Thyroid gland (tissue), 4 donors: ENCODE measurements around the gene ITPKB. TPM values are rescaled to one million over a fixed set of nuclear protein-coding genes. Genes with fewer than 3 reads are reported as not detected.

Experiments used
- DNase-seq, 2 donors: peaks; one replicate each; pipeline ENCODE4 v3.0.0-alpha.2; 2019
- H3K27ac ChIP-seq, 3 donors: fragments of 200-600 bp; sonication (generic); 1 replicate in 2 of 3; 2 replicates in 1 of 3; pipeline ENCODE4 v1.5.1; 2016 to 2019; ENCODE audit warnings: mild to moderate bottlenecking in 1 of 3, moderate library complexity in 1 of 3
- H3K27me3 ChIP-seq: fragments of 200-600 bp; sonication (generic); one replicate; pipeline ENCODE4 v1.5.1; 2019
- H3K36me3 ChIP-seq, 2 donors: fragments of 200-600 bp; sonication (generic); one replicate each; pipeline ENCODE4 v1.5.1; 2016 to 2019
- H3K4me1 ChIP-seq, 2 donors: fragments of 200-600 bp; sonication (generic); one replicate each; pipeline ENCODE4 v1.5.1; 2017 to 2019
- H3K4me3 ChIP-seq, 3 donors: fragments of 200-600 bp; sonication (generic); replicated peaks in 1 of 3; 1 replicate in 2 of 3; 2 replicates in 1 of 3; pipeline ENCODE4 v1.5.1; 2016; ENCODE audit warnings: mild to moderate bottlenecking in 1 of 3
- H3K9me3 ChIP-seq: fragments of 200-600 bp; sonication (generic); one replicate; pipeline ENCODE4 v1.5.1; 2017
- POLR2A ChIP-seq, 2 donors: fragments of 450-650 bp; IDR thresholded peaks; one replicate each; pipeline ENCODE4 v1.6.1; 2017; ENCODE audit warnings: antibody characterized with exemption in 2 of 2, mild to moderate bottlenecking in 2 of 2, moderate library complexity in 1 of 2
- WGBS, 2 donors: methylation state at CpG; one replicate each; pipeline ENCODE4 v1.1.5; 2017; 5-methylcytosine and 5-hydroxymethylcytosine counted together
- intact Hi-C: fragments of 100-400 bp; cut with DNase I; formaldehyde crosslinking; loops from one replicate; pipeline ENCODE4 v1.15.1; 2023
- total RNA-seq, 4 donors: library from RNA; depleted of rRNA; stranded (reverse); fragments of >200 nt; gene quantifications; one replicate each; pipeline ENCODE4 v1.2.3, GENCODE V29; 2016
- TF ChIP-seq, protein P1 (sequence below), 6 experiments: fragments of 200-600 bp in 3 of 6; fragments of 450-650 bp in 3 of 6; sonication (generic) in 3 of 6; IDR thresholded peaks; one replicate each; pipeline ENCODE4 v1.5.1; 2016 to 2019; ENCODE audit warnings: antibody characterized with exemption in 6 of 6, mild to moderate bottlenecking in 2 of 6, inconsistent platforms in 1 of 6, moderate library complexity in 1 of 6

The ITPKB gene
- total RNA-seq, 4 donors from 2014 or later: 19.1 to 24.0 (median 22.2) TPM

DNA sequence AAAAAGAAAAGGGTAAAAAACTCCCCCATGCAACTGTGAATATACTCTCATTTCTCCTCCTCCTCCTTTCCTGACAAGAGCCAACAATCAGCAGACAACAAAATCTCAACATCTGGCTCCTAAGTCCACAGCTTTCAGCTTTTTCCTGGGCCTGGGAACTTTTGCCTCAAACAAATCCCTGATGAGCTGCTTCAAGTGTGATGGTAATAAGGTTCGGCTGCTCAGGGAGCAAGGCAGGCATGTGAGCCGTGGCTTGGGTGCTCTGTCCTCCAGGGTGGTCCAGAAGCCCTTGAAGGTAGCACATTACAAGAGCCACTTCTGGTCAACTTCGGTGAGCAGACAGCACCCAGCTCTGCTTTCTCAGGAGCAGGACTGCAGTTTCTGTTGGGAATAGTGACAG is 46.3 kb downstream of the ITPKB start:
- Histone ChIP-seq H3K4me1 (peaks cover 0 to 32% of the 10 kb centered on the region in 2 donors), H3K27ac (no peak overlapping the region), H3K4me3 (no peak overlapping the region), H3K9me3 (no peaks in the 10 kb centered on the region), H3K27me3 (no peaks in the 10 kb centered on the region), H3K36me3 (no peaks in the 10 kb centered on the region)
- WGBS, 2 donors: 60 to 67% methylated on average over 3 of the region's 3 CpGs
- TF ChIP-seq, protein P1, sequence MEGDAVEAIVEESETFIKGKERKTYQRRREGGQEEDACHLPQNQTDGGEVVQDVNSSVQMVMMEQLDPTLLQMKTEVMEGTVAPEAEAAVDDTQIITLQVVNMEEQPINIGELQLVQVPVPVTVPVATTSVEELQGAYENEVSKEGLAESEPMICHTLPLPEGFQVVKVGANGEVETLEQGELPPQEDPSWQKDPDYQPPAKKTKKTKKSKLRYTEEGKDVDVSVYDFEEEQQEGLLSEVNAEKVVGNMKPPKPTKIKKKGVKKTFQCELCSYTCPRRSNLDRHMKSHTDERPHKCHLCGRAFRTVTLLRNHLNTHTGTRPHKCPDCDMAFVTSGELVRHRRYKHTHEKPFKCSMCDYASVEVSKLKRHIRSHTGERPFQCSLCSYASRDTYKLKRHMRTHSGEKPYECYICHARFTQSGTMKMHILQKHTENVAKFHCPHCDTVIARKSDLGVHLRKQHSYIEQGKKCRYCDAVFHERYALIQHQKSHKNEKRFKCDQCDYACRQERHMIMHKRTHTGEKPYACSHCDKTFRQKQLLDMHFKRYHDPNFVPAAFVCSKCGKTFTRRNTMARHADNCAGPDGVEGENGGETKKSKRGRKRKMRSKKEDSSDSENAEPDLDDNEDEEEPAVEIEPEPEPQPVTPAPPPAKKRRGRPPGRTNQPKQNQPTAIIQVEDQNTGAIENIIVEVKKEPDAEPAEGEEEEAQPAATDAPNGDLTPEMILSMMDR (IDR thresholded peaks at IDR 0.05): no peak
- no peak for TF ChIP-seq POLR2A (IDR thresholded peaks at IDR 0.05)
- DNase-seq: no peak
- intact Hi-C loops: no loop called here

DNA sequence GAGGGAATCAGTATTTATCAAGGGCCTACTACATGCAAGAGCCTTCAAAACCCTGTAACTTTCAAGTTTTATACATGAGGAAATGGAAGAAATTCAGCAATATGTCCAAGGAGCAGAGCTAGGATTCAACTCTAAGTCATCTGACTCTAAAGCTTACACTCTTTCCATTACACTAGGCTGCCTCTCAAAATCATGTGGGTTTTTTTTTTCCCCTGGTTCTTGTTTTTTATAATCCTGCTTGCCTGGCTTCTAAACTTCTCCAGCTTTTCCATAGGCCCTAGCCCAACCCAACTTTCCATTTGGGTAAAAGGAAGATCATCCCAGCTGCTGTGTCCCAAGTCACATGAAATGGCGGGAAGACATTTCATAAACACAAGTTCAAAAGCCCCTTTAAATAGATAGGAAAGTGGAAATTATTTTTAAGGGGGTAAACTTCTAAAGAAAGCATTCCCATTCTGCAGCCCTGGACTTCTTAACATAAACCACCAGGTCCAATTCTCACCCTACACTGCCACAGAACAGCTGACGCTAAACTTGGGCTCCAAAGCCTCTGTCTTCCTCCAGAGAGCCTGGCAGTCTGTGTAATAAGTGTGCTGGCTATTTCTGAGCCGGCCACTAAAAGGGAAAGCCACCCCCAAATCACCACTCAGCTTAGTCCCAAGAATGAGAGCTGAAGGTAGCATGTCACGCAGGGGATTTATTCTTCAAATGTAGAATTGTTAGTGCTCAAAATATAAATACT is 46.9 kb downstream of the ITPKB start:
- no peak for DNase-seq
- TF ChIP-seq, protein P1 (IDR thresholded peaks at IDR 0.05): no peak
- no peak for TF ChIP-seq POLR2A (IDR thresholded peaks at IDR 0.05)
- no peaks in the 10 kb centered on the region for H3K27me3 ChIP-seq
- no peak overlapping the region for H3K4me3 ChIP-seq
- WGBS, 2 donors: 82 to 88% methylated on average over 4 of the region's 4 CpGs
- intact Hi-C loops: no loop called here
- H3K27ac ChIP-seq: peak overlapping the region in 1 of 3 donors; percentile 68
- H3K9me3 ChIP-seq: no peaks in the 10 kb centered on the region
- H3K36me3 ChIP-seq: no peaks in the 10 kb centered on the region
- H3K4me1 ChIP-seq: peaks cover 0 to 32% of the 10 kb centered on the region in 2 donors

DNA sequence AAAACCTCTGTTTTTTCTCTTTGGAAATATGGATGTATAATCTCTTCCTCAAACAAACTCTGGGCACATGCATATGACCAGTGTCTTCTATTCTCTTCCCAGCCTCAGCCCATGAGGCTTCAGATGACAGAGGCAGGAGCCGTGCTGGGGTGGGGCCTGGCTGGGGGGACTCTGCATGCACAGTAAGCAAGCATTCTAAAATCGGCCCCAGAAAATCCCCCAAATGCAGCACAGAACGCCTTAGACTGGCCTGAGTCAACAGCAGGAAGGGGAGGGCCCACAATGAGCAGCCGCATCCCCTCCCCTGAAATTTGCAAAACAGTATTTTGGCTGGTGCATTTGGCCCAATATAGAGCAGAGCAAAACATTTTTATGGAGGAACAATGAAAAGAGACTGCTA is 47.8 kb downstream of the ITPKB start:
- Histone ChIP-seq H3K4me1 (peaks cover 0 to 32% of the 10 kb centered on the region in 2 donors), H3K36me3 (no peaks in the 10 kb centered on the region), H3K27me3 (no peaks in the 10 kb centered on the region), H3K4me3 (no peak overlapping the region), H3K9me3 (no peaks in the 10 kb centered on the region), H3K27ac (peak overlapping the region in 2 of 3 donors; percentile 45 to 68)
- WGBS, 2 donors: 49 to 63% methylated on average over 4 of the region's 4 CpGs
- DNase-seq: no peak
- no peak for TF ChIP-seq POLR2A (IDR thresholded peaks at IDR 0.05)
- TF ChIP-seq, protein P1 (IDR thresholded peaks at IDR 0.05): no peak
- intact Hi-C loops: no loop called here

DNA sequence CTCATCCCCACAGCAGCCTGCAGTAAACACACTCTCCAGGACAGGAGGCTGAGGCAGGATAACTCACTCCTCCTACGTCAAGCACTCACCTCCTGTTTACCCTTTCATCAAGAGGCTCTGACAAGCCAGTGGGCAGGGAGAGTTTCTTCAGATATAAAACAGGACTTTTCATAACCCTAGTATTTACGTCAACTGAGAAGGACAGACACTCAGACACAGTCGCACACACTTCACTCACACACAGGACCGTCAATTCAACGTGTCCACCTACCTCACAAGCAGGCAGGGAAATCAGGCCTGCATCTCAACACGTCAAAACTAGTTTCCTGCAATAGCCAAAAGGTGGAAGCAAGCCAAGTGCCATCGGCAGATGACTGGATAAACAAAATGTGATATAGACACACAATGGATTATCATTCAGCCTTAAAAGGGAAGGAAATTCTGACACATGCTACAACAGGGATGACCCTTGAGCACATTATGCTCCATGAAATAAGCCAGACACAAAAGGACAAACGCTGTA is 48.6 kb downstream of the ITPKB start:
- Histone ChIP-seq H3K27ac (peak overlapping the region in 2 of 3 donors; percentile 45 to 68), H3K4me1 (peaks cover 0 to 32% of the 10 kb centered on the region in 2 donors), H3K36me3 (no peaks in the 10 kb centered on the region), H3K4me3 (no peak overlapping the region), H3K9me3 (no peaks in the 10 kb centered on the region), H3K27me3 (no peaks in the 10 kb centered on the region)
- WGBS, 2 donors: 74 to 77% methylated on average over 8 of the region's 8 CpGs
- DNase-seq: no peak
- TF ChIP-seq POLR2A (IDR thresholded peaks at IDR 0.05): no peak
- TF ChIP-seq, protein P1 (IDR thresholded peaks at IDR 0.05): no peak
- intact Hi-C loops: no loop called here

DNA sequence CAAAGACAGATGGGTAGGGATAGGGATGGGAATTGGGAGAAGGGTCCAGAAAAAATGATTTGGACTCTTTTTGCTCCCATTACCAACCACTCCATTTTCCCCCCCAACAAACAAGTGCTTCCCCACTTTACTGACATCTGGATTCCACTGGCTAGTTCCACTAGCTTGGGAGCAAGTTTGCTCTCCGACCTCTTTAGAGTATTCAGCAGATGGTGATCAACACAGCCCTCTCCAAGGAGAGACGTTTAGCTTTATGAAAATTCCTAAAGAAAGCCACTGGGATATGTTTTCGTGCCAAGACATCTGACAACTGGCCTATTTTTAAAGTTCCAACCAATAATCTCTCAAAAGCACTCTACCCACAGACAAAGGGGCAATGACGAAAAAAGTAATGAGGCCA is 50.3 kb downstream of the ITPKB start:
- Histone ChIP-seq H3K9me3 (no peaks in the 10 kb centered on the region), H3K4me3 (no peak overlapping the region), H3K36me3 (no peaks in the 10 kb centered on the region), H3K27ac (no peak overlapping the region), H3K27me3 (no peaks in the 10 kb centered on the region), H3K4me1 (peaks cover 0 to 32% of the 10 kb centered on the region in 2 donors)
- intact Hi-C loops: no loop called here
- DNase-seq: no peak
- TF ChIP-seq POLR2A (IDR thresholded peaks at IDR 0.05): no peak
- TF ChIP-seq, protein P1 (IDR thresholded peaks at IDR 0.05): no peak
- WGBS, 2 donors: 61 to 66% methylated on average over 4 of the region's 4 CpGs
